ENCODE results near the gene FAM216A. TPM values are rescaled to one million over a fixed set of nuclear protein-coding genes. Genes with fewer than 3 reads are reported as not detected.

FAM216A gene
- total and polyA plus RNA-seq, 9 of the 15 experiments (the other 6 are each of a cell fraction or from before 2014, with no cell fraction given) = 17.2 to 96.9 (median 48.5) TPM

GRCh38 chr12:110421159-110421661, 47.4 kb upstream of the FAM216A start (continued):
- TF ChIP-seq, protein P1, sequence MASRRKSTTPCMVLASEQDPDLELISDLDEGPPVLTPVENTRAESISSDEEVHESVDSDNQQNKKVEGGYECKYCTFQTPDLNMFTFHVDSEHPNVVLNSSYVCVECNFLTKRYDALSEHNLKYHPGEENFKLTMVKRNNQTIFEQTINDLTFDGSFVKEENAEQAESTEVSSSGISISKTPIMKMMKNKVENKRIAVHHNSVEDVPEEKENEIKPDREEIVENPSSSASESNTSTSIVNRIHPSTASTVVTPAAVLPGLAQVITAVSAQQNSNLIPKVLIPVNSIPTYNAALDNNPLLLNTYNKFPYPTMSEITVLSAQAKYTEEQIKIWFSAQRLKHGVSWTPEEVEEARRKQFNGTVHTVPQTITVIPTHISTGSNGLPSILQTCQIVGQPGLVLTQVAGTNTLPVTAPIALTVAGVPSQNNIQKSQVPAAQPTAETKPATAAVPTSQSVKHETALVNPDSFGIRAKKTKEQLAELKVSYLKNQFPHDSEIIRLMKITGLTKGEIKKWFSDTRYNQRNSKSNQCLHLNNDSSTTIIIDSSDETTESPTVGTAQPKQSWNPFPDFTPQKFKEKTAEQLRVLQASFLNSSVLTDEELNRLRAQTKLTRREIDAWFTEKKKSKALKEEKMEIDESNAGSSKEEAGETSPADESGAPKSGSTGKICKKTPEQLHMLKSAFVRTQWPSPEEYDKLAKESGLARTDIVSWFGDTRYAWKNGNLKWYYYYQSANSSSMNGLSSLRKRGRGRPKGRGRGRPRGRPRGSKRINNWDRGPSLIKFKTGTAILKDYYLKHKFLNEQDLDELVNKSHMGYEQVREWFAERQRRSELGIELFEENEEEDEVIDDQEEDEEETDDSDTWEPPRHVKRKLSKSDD (conservative IDR thresholded peaks at IDR 0.05; ENCODE audit: low read length) = no peak
- TF ChIP-seq PPARD (CRISPR knock-in tag; IDR thresholded peaks at IDR 0.05) (no peak), U2AF1 (optimal IDR thresholded peaks at IDR 0.05; ENCODE audit: low read depth, low read length) (no peak), ZNF77 (CRISPR knock-in tag; IDR thresholded peaks at IDR 0.05) (no peak), ZNF277 (CRISPR knock-in tag; IDR thresholded peaks at IDR 0.05; ENCODE audit: borderline replicate concordance) (no peak), GTF2F1 (IDR thresholded peaks at IDR 0.05; ENCODE audit: low read depth, low read length) (no peak), HDAC6 (IDR thresholded peaks at IDR 0.05; ENCODE audit: low read depth, low read length) (no peak), NR4A1 (CRISPR knock-in tag; IDR thresholded peaks at IDR 0.05) (no peak), NR4A1 (tag; IDR thresholded peaks at IDR 0.05) (no peak), NUFIP1 (IDR thresholded peaks at IDR 0.05; ENCODE audit: partially characterized antibody) (no peak), CBFA2T2 (conservative IDR thresholded peaks at IDR 0.05) (peak; percentile 85), ZNF639 (CRISPR knock-in tag; conservative IDR thresholded peaks at IDR 0.05 in 1 of 2, IDR thresholded peaks at IDR 0.05 in 1 of 2) (no peak), EGR1 (conservative IDR thresholded peaks at IDR 0.05) (no peak), CEBPB (tag; IDR thresholded peaks at IDR 0.05) (peak; percentile 91), TEAD1 (CRISPR knock-in tag; IDR thresholded peaks at IDR 0.05) (no peak), MEIS2 (IDR thresholded peaks at IDR 0.05; ENCODE audit: partially characterized antibody) (peak; percentile 74), ZNF134 (CRISPR knock-in tag; conservative IDR thresholded peaks at IDR 0.05) (no peak), KDM1A (IDR thresholded peaks at IDR 0.05) (peak; percentile 97), ZFP36 (IDR thresholded peaks at IDR 0.05; ENCODE audit: low read depth, low read length, partially characterized antibody) (no peak), ARHGAP35 (IDR thresholded peaks at IDR 0.05; ENCODE audit: partially characterized antibody) (no peak)
- TF ChIP-seq, protein P2, sequence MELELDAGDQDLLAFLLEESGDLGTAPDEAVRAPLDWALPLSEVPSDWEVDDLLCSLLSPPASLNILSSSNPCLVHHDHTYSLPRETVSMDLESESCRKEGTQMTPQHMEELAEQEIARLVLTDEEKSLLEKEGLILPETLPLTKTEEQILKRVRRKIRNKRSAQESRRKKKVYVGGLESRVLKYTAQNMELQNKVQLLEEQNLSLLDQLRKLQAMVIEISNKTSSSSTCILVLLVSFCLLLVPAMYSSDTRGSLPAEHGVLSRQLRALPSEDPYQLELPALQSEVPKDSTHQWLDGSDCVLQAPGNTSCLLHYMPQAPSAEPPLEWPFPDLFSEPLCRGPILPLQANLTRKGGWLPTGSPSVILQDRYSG (tag; conservative IDR thresholded peaks at IDR 0.05; ENCODE audit: low read depth) = 0 out of 2 replicates have a peak, but pooled peaks have one; percentile 48
- TF ChIP-seq, protein P3, sequence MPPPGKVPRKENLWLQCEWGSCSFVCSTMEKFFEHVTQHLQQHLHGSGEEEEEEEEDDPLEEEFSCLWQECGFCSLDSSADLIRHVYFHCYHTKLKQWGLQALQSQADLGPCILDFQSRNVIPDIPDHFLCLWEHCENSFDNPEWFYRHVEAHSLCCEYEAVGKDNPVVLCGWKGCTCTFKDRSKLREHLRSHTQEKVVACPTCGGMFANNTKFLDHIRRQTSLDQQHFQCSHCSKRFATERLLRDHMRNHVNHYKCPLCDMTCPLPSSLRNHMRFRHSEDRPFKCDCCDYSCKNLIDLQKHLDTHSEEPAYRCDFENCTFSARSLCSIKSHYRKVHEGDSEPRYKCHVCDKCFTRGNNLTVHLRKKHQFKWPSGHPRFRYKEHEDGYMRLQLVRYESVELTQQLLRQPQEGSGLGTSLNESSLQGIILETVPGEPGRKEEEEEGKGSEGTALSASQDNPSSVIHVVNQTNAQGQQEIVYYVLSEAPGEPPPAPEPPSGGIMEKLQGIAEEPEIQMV (tag; conservative IDR thresholded peaks at IDR 0.05; ENCODE audit: low read depth) = no peak

Data from K562 (cell line).